Smooth muscle cell (in vitro differentiated cells): ENCODE measurements around the gene VEGFA. TPM values are rescaled to one million over a fixed set of nuclear protein-coding genes. Genes with fewer than 3 reads are reported as not detected.

ENCODE experiments used
- DNase-seq: peaks from one replicate; lab custom pipeline; 2025; ENCODE audit not compliant: unreplicated experiment; lab: John Stamatoyannopoulos, UW
- H2AFZ ChIP-seq: fragments of 200-600 bp; sonication (generic); 2 replicates; pipeline ENCODE4 v1.6.0; 2016; ENCODE audit warnings: antibody characterized with exemption, low read depth, mild to moderate bottlenecking
- H3F3A ChIP-seq: fragments of 200-600 bp; sonication (generic); 2 replicates; pipeline ENCODE4 v1.6.0; 2017; ENCODE audit warnings: antibody characterized with exemption, low read depth
- H3K27ac ChIP-seq: fragments of 200-600 bp; sonication (generic); 2 replicates; pipeline ENCODE4 v1.5.1; 2016; ENCODE audit warnings: low read depth, mild to moderate bottlenecking
- H3K27me3 ChIP-seq: fragments of 200-600 bp; sonication (generic); 2 replicates; pipeline ENCODE4 v1.6.1; 2016; ENCODE audit warnings: low read depth, mild to moderate bottlenecking
- H3K36me3 ChIP-seq: fragments of 200-600 bp; sonication (generic); 2 replicates; pipeline ENCODE4 v1.5.1; 2016; ENCODE audit warnings: low read depth
- H3K4me1 ChIP-seq: fragments of 200-600 bp; sonication (generic); 2 replicates; pipeline ENCODE4 v1.5.1; 2016; ENCODE audit warnings: low read depth
- H3K4me2 ChIP-seq: fragments of 200-600 bp; sonication (generic); 2 replicates; pipeline ENCODE4 v1.6.0; 2016; ENCODE audit warnings: mild to moderate bottlenecking
- H3K4me3 ChIP-seq: fragments of 200-600 bp; sonication (generic); 2 replicates; pipeline ENCODE4 v1.5.1; 2016; ENCODE audit warnings: mild to moderate bottlenecking
- H3K79me2 ChIP-seq: fragments of 200-600 bp; sonication (generic); 2 replicates; pipeline ENCODE4 v1.6.0; 2016; ENCODE audit warnings: low read depth, mild to moderate bottlenecking
- H3K9ac ChIP-seq: fragments of 200-600 bp; sonication (generic); 2 replicates; pipeline ENCODE4 v1.6.0; 2016; ENCODE audit warnings: low read depth
- H3K9me3 ChIP-seq: fragments of 200-600 bp; sonication (generic); replicated peaks from 2 replicates; pipeline ENCODE4 v1.5.1; 2016; ENCODE audit warnings: low read depth
- H4K20me1 ChIP-seq: fragments of 200-600 bp; sonication (generic); 2 replicates; pipeline ENCODE4 v1.6.0; 2016; ENCODE audit warnings: low read depth
- CTCF ChIP-seq: fragments of 200-600 bp; sonication (generic); IDR thresholded peaks from 2 replicates; pipeline ENCODE4 v1.5.1; 2017; ENCODE audit warnings: borderline replicate concordance, mild to moderate bottlenecking, antibody characterized with exemption; ENCODE audit not compliant: insufficient read depth, poor library complexity, severe bottlenecking
- WGBS: methylation state at CpG from one replicate; pipeline ENCODE4 v1.1.7; 2016; ENCODE audit warnings: low lambda C conversion rate; 5-methylcytosine and 5-hydroxymethylcytosine counted together
- polyA plus RNA-seq: library from polyadenylated mRNA; unstranded; fragments of >200 nt; fragmentation: Nextera tagmentation; extraction: Ambion mirVana; gene quantifications from 2 replicates; pipeline ENCODE4 v1.2.1, GENCODE V29; 2016
- total RNA-seq: library from RNA; depleted of rRNA; stranded (reverse); fragments of >200 nt; gene quantifications from 2 replicates; pipeline ENCODE4 v1.2.3, GENCODE V29; 2014

VEGFA gene
- total and polyA plus RNA-seq, 2 experiments from 2014 or later, result 116 to 136 TPM

DNA sequence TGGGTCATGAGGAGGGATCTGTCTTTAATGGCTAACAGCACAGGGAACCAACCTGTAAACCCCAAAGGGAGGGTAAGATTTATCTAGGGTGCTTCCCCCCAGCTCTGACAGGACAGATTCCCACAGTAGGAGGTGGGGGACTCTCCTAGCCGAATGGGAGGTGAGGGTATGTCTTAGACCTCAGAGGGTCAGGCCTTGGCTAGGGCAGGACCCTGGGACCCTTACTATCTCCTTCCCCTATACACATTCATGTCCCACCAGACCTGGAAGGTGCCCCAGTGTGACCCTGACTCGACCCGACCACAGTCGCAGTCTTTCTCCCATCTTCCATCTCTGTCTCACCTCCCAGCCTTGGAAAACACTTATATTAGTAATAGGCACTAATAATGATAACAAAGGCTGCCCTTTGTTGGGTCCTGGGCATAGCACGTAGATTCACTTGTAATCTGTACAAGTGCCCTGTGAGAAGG lies 36.8 kb downstream of the VEGFA start:
- Histone ChIP-seq H3K4me2 (peak overlapping the region; percentile 53), H3K27ac (peak overlapping the region; percentile 43), H3K4me1 (peaks cover 9% of the 10 kb centered on the region), H3K27me3 (no peaks in the 10 kb centered on the region), H3K4me3 (no peak overlapping the region), H3F3A (peaks cover 15% of the 10 kb centered on the region), H2AFZ (no peak overlapping the region), H3K9ac (no peak overlapping the region), H3K9me3 (no peaks in the 10 kb centered on the region), H4K20me1 (no peaks in the 10 kb centered on the region), H3K36me3 (no peaks in the 10 kb centered on the region), H3K79me2 (no peaks in the 10 kb centered on the region)
- no peak for DNase-seq
- 87% methylated on average over 5 of the region's 5 CpGs for WGBS
- TF ChIP-seq CTCF, result no peak

GRCh38 chr6:43807228-43808061 lies 37.4 kb downstream of the VEGFA start:
- Histone ChIP-seq H3K4me3 (no peak overlapping the region), H3K27me3 (no peaks in the 10 kb centered on the region), H3F3A (peaks cover 15% of the 10 kb centered on the region), H2AFZ (no peak overlapping the region), H3K36me3 (no peaks in the 10 kb centered on the region), H3K9ac (no peak overlapping the region), H4K20me1 (no peaks in the 10 kb centered on the region), H3K4me1 (peaks cover 9% of the 10 kb centered on the region), H3K4me2 (peak overlapping the region; percentile 53), H3K27ac (peak overlapping the region; percentile 43), H3K9me3 (no peaks in the 10 kb centered on the region), H3K79me2 (no peaks in the 10 kb centered on the region)
- 16% methylated on average over 11 of the region's 11 CpGs for WGBS
- no peak for DNase-seq
- no peak for TF ChIP-seq CTCF

- TF ChIP-seq CTCF, result no peak
- H3K79me2 ChIP-seq, result no peaks in the 10 kb centered on the region
- no peak overlapping the region for H2AFZ ChIP-seq
- no peak overlapping the region for H3K27ac ChIP-seq
- no peak overlapping the region for H3K4me3 ChIP-seq
- peaks cover 15% of the 10 kb centered on the region for H3F3A ChIP-seq
- no peaks in the 10 kb centered on the region for H4K20me1 ChIP-seq
- DNase-seq, result no peak
- no peak overlapping the region for H3K9ac ChIP-seq
- peaks cover 9% of the 10 kb centered on the region for H3K4me1 ChIP-seq
- H3K27me3 ChIP-seq, result no peaks in the 10 kb centered on the region
- no peaks in the 10 kb centered on the region for H3K36me3 ChIP-seq
- no peak overlapping the region for H3K4me2 ChIP-seq
- no peaks in the 10 kb centered on the region for H3K9me3 ChIP-seq
- WGBS, result 96% methylated on average over 7 of the region's 7 CpGs
These were observed 38.4 kb downstream of the VEGFA start for GRCh38 chr6:43808412-43808811.
